ENCODE measurements around the gene FGD2.
A peak's percentile ranks its signal among the peaks of the same experiment; 100 is the strongest.
"Not testable (repeated sequence)": the region's sequence is repeated elsewhere in the genome, so short reads cannot be mapped to it uniquely, and the experiment has no call there.

The FGD2 gene

DNA sequence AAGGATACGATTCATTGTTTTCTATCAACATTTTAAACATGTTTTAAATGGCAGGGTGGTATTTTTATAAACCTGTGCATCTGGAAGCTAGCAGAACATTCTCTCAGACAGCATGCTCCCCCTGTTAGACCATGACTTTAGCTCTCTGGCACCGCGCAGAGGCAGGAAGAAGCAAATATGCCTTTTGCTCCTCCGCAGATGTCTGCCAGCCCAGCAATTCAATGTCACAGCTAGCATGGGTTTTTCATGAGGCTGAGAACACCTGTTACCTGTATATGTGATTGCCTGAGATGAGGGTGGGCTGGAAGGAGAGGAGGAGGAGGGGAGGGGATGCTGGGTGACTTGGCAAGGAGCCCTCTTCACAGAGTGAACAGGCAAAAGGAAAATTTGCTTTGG is 26.1 kb upstream of the FGD2 start:
- ATAC-seq (peak; percentile 68), DNase-seq (peak in 1 of 2 donors; percentile 35)
- Mint-ChIP-seq H3K4me3 (no peak overlapping the region), H3K4me1 (peaks cover 30% of the 10 kb centered on the region), H3K27ac (peak overlapping the region in 1 of 2 donors; percentile 59), H3K9me3 (no peaks in the 10 kb centered on the region), H3K27me3 (no peaks in the 10 kb centered on the region)

DNA sequence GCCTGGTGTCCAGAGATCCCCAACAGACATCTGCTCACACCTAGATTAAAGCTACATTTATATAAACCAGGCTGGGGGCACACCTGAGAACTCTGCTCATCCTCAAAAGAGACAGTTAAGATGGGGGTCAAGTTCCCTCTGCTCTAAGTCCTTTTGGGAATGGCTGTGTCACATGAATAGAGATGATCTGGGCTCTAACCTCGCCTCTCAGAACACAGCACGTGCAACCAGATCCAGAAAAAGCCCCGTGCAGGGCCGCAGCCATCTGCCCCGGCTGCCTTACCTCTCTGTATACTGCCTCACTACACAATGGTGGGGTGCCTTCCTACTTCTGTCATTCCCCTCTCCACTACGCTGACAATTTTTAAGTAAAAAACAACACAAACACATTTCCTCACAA is 25.3 kb upstream of the FGD2 start:
- Mint-ChIP-seq H3K4me3 (no peak overlapping the region), H3K27ac (peak overlapping the region; percentile 10 to 21), H3K27me3 (no peaks in the 10 kb centered on the region), H3K9me3 (no peaks in the 10 kb centered on the region), H3K4me1 (peaks cover 30% of the 10 kb centered on the region)
- ATAC-seq (no peak), DNase-seq (no peak)

DNA sequence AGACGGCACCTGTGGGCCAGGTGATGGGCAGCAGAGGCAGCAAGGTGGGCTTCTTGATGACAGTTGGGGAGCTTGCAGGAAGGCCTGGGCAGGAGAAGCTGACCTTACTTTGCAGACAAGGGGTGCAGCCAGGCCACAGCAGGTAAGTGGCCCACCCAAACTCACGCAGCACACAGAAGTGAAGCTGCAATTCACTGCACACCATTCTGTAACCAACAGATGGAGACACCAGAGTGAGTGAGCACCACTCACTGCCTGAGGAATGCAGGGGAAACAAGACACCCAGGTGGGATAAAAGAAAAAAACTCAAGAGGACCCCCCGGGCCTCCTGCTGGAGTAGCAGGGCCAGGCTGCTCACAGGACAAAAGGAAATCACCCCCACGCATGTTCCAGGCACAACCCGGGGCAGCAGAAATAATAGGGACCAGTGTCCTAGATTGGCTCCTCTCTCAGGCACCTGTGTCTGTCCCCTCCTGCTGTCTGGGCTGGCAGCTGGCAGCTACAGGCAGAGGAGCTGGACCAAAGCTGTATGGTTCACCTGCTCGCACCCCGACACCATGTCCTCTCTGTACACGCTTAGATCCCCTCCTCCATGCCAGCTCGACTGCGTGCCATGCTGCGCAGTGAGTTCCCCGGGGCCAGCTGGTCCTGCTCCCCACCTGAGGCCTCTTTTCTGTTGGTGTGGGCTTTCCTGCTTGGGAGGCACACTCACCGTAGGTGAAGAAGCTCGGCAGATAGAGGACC is 24.4 kb upstream of the FGD2 start:
- no peaks in the 10 kb centered on the region for H3K9me3 Mint-ChIP-seq
- DNase-seq (no peak), ATAC-seq (no peak)
- no peak overlapping the region for H3K27ac Mint-ChIP-seq
- H3K4me3 Mint-ChIP-seq = no peak overlapping the region
- peaks cover 30% of the 10 kb centered on the region for H3K4me1 Mint-ChIP-seq
- no peaks in the 10 kb centered on the region for H3K27me3 Mint-ChIP-seq

- H3K9me3 Mint-ChIP-seq = no peaks in the 10 kb centered on the region
- DNase-seq (no peak), ATAC-seq (no peak)
- no peak overlapping the region for H3K27ac Mint-ChIP-seq
- H3K4me1 Mint-ChIP-seq = peaks cover 40% of the 10 kb centered on the region
- H3K27me3 Mint-ChIP-seq = no peaks in the 10 kb centered on the region
- no peak overlapping the region for H3K4me3 Mint-ChIP-seq
Measured at GRCh38 chr6:36983538-36983937, 21.9 kb upstream of the FGD2 start.

- peaks cover 35% of the 10 kb centered on the region for H3K4me1 Mint-ChIP-seq
- H3K27me3 Mint-ChIP-seq = no peaks in the 10 kb centered on the region
- ATAC-seq (peak; percentile 43), DNase-seq (peak in 1 of 2 donors; percentile 59)
- H3K9me3 Mint-ChIP-seq = no peaks in the 10 kb centered on the region
- no peak overlapping the region for H3K4me3 Mint-ChIP-seq
- no peak overlapping the region for H3K27ac Mint-ChIP-seq
Measured at GRCh38 chr6:36984581-36985416, 20.7 kb upstream of the FGD2 start.

GRCh38 chr6:36985417-36985807 is 20.0 kb upstream of the FGD2 start:
- no peak overlapping the region for H3K27ac Mint-ChIP-seq
- DNase-seq = no peak
- peaks cover 31% of the 10 kb centered on the region for H3K4me1 Mint-ChIP-seq
- H3K4me3 Mint-ChIP-seq = no peak overlapping the region
- no peak for ATAC-seq
- no peaks in the 10 kb centered on the region for H3K9me3 Mint-ChIP-seq
- no peaks in the 10 kb centered on the region for H3K27me3 Mint-ChIP-seq

- no peaks in the 10 kb centered on the region for H3K27me3 Mint-ChIP-seq
- H3K27ac Mint-ChIP-seq = peak within 1 kb of the TSS; percentile 98 to 99
- peak within 1 kb of the TSS in 1 of 2 donors; percentile 98 for H3K4me3 Mint-ChIP-seq
- peak; percentile 88 for ATAC-seq
- no peaks in the 10 kb centered on the region for H3K9me3 Mint-ChIP-seq
- peak; percentile 90 to 94 for DNase-seq
- H3K4me1 Mint-ChIP-seq = peaks cover 25% of the 10 kb centered on the region
Measured at GRCh38 chr6:36985808-36986703, 19.4 kb upstream of the FGD2 start, which contains the start of gene MTCH1. MTCH1 (minus strand) TSS chr6:36986196; CDS start chr6:36986173, 23 bp downstream.

GRCh38 chr6:36986704-36987047 is 18.8 kb upstream of the FGD2 start:
- Mint-ChIP-seq H3K27me3 (no peaks in the 10 kb centered on the region), H3K9me3 (no peaks in the 10 kb centered on the region), H3K4me1 (peaks cover 18% of the 10 kb centered on the region), H3K27ac (peak overlapping the region; percentile 98 to 99), H3K4me3 (peak overlapping the region in 1 of 2 donors; percentile 98)
- peak; percentile 34 for ATAC-seq
- DNase-seq = no peak

DNA sequence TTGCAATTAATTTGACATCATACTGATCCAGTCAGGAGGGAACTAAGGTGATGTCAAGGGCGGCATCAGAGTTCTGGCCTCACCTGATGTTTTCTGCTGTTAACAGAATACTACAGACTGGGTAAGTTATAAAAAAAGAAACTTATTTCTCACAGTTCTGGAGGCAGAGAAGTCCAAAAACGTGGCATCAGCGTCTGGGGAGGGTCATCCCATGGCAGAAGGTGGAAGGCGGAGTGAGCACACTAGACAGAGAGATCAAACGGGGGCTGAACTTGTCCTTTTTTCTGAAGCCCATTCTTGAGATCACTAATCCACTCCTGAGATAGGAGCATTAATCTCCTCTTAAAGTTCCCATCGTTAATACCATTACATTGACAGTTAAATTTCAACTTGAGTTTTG is 16.2 kb upstream of the FGD2 start:
- no peak for ATAC-seq
- H3K27me3 Mint-ChIP-seq = no peaks in the 10 kb centered on the region
- peak overlapping the region in 1 of 2 donors; percentile 42 for H3K27ac Mint-ChIP-seq
- H3K9me3 Mint-ChIP-seq = no peaks in the 10 kb centered on the region
- peaks cover 9% of the 10 kb centered on the region for H3K4me1 Mint-ChIP-seq
- no peak overlapping the region for H3K4me3 Mint-ChIP-seq
- DNase-seq = no peak

- H3K4me3 Mint-ChIP-seq, ATAC-seq, H3K27ac Mint-ChIP-seq, H3K9me3 Mint-ChIP-seq, H3K4me1 Mint-ChIP-seq, DNase-seq, H3K27me3 Mint-ChIP-seq: not testable (repeated sequence)
Measured at GRCh38 chr6:36990401-36990800, 15.1 kb upstream of the FGD2 start.

GRCh38 chr6:36997811-36998722 is 7.4 kb upstream of the FGD2 start:
- no peak overlapping the region for H3K27ac Mint-ChIP-seq
- H3K4me1 Mint-ChIP-seq = no peaks in the 10 kb centered on the region
- ATAC-seq (no peak), DNase-seq (no peak)
- H3K27me3 Mint-ChIP-seq = peaks cover 15% of the 10 kb centered on the region
- H3K9me3 Mint-ChIP-seq = no peaks in the 10 kb centered on the region
- no peak overlapping the region for H3K4me3 Mint-ChIP-seq

GRCh38 chr6:36998723-36999038 is 6.8 kb upstream of the FGD2 start:
- no peak overlapping the region for H3K4me3 Mint-ChIP-seq
- H3K9me3 Mint-ChIP-seq = no peaks in the 10 kb centered on the region
- H3K4me1 Mint-ChIP-seq = no peaks in the 10 kb centered on the region
- ATAC-seq = no peak
- H3K27me3 Mint-ChIP-seq = peaks cover 15% of the 10 kb centered on the region
- H3K27ac Mint-ChIP-seq = no peak overlapping the region
- DNase-seq = no peak

GRCh38 chr6:36999061-36999750 is 6.2 kb upstream of the FGD2 start:
- DNase-seq (no peak), ATAC-seq (no peak)
- no peaks in the 10 kb centered on the region for H3K4me1 Mint-ChIP-seq
- no peaks in the 10 kb centered on the region for H3K9me3 Mint-ChIP-seq
- no peak overlapping the region for H3K27ac Mint-ChIP-seq
- H3K4me3 Mint-ChIP-seq = no peak overlapping the region
- peaks cover 15% of the 10 kb centered on the region for H3K27me3 Mint-ChIP-seq

GRCh38 chr6:36999751-37000125 is 5.7 kb upstream of the FGD2 start:
- Mint-ChIP-seq H3K4me3 (no peak overlapping the region), H3K27ac (no peak overlapping the region), H3K9me3 (no peaks in the 10 kb centered on the region), H3K27me3 (peaks cover 15% of the 10 kb centered on the region), H3K4me1 (no peaks in the 10 kb centered on the region)
- no peak for ATAC-seq
- no peak for DNase-seq
